GM12872 (cell line): ENCODE results near the gene PRKAB1.
A peak's percentile ranks its signal among the peaks of the same experiment; 100 is the strongest.

Experiments
- TF ChIP-seq, protein P1 (sequence below): IDR thresholded peaks from 3 replicates; pipeline ENCODE4 v1.5.1; 2011; ENCODE audit warnings: low read depth, mild to moderate bottlenecking, low read length, moderate library complexity; ENCODE audit not compliant: insufficient read depth

Gene PRKAB1

DNA sequence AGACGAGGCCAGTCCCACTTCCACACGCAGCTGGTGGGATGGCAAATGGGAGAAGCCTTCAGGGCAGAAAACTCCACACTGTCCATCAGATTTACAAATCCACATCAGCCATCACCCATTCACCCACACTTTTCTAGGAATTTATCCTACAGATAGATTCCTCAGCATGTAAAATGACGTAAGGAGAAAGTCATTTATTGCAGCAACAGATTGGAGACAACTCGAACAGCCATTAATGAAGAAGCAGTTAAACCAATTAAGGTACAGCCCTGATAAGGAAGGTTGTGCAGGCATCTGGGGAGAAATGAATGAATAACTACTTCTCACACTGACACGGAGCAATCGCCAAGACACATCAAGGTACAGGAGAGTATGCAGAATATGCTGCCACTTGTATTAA lies 26.2 kb downstream of the PRKAB1 start:
- TF ChIP-seq, protein P1, sequence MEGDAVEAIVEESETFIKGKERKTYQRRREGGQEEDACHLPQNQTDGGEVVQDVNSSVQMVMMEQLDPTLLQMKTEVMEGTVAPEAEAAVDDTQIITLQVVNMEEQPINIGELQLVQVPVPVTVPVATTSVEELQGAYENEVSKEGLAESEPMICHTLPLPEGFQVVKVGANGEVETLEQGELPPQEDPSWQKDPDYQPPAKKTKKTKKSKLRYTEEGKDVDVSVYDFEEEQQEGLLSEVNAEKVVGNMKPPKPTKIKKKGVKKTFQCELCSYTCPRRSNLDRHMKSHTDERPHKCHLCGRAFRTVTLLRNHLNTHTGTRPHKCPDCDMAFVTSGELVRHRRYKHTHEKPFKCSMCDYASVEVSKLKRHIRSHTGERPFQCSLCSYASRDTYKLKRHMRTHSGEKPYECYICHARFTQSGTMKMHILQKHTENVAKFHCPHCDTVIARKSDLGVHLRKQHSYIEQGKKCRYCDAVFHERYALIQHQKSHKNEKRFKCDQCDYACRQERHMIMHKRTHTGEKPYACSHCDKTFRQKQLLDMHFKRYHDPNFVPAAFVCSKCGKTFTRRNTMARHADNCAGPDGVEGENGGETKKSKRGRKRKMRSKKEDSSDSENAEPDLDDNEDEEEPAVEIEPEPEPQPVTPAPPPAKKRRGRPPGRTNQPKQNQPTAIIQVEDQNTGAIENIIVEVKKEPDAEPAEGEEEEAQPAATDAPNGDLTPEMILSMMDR = no peak

DNA sequence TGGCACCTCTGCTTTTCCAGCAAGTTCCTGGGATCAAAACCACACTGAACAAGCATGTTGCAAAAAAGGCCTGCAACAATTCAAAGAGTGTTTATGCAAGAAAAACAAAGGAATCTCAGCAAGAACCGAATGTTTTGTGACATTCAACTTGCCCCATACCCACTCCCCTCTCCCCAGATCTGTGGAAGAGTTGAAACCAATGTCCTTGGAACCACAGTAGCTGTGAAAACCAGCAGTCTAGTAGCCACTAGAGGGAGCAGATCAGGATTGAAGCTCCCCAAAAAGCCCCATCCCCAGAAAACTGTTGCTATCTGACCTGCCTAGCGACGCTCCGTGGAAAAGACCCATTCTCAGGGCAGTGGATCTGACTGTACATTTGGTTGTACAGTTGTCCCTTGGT lies 27.1 kb downstream of the PRKAB1 start:
- TF ChIP-seq, protein P1 = peak; percentile 60

DNA sequence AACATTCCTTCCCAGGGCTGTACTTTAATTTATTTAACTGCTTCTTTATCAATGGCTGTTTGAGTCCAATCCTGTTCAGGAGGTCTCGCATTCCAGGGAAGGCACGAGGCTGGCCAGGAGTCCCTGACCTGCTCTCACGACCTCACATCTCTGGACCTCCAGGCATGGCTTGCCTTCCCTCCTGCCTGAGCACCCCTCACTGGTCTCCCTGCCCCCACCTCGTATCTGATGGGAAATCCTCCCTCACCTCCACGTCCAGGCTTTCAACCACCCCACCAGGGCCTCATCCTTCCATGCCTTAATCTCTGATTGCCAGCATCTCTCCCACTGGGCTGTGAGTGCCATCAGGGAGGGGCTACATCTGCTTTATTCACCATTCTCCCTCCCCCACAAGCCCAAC lies 29.0 kb downstream of the PRKAB1 start:
- TF ChIP-seq, protein P1 = no peak

DNA sequence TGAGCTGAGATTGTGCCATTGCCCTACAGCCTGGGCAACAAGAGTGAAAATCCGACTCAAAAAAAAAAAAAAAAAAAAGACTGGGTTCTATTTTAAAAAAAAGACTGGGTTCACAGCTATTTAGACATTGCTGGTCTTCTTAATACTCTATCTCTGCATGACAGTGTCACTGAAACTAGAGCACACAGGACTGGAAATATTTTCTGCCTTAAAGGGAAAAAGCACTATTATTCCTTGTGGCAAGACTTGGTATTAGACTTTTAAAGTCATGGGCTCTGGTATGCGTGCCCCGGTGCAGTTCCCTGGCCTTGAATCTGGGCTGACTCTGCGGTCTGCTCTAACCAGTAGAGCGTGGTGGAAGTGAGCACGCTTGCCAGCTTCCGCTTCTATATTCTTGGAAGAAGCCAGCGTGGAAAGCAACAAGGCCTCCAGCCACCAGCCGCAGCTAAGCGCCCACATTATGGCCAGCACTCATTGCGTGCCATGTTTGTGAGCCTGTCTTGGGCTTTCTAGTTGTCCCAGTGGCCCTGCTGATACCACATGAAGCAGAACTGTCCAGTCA lies 31.3 kb downstream of the PRKAB1 start:
- TF ChIP-seq, protein P1 = no peak

DNA sequence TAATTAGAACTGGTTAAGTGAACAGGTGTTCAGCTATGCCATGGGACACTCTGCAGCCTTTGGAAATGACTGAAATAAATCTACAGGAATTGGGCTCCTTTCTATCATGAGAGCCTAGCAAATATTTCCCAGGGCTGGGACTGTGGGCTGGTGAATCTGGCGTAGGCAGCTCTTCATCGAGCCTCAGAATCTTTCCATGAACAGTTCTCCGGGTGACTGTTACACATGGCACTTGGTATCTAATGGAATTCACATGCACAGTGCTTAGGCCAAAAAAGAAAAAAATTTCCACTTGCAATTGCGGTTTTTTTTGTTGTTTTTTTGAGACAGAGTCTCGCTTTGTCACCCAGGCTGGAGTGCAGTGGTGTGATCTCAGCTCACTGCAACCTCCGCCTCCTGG lies 32.1 kb downstream of the PRKAB1 start:
- TF ChIP-seq, protein P1 = no peak

DNA sequence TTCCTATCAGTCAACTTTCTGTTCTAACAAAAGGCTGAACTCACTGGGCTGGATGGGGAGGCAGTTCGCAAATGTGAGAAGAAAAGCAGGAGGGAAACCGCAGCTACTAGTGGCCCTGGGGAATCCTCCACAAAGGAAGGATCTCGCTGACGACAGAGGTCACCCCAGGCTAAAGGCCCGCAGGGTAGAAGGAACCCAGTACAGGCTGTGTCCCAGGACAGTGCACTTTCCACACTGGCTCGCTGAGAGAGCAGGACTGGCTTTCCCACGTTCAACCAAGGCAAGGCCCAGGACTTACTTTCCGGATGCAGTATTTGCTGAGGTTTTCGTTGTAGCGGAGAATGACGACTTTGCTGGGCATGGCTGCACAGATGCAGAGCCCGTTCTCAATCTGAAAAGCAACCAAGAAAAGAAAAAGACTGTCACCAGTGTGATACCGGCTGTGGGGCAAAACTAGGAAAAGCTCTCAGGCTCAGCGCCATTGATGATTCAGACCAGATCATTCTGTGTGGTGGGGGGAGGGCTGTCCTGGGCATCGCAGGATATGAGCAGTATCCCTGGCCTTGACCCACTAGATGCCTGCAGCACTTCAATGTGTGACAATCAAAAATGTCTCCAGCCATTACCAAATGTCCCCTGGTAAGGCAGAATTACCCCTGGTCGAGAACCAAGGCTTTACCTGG lies 36.3 kb downstream of the PRKAB1 start:
- TF ChIP-seq, protein P1 = no peak

DNA sequence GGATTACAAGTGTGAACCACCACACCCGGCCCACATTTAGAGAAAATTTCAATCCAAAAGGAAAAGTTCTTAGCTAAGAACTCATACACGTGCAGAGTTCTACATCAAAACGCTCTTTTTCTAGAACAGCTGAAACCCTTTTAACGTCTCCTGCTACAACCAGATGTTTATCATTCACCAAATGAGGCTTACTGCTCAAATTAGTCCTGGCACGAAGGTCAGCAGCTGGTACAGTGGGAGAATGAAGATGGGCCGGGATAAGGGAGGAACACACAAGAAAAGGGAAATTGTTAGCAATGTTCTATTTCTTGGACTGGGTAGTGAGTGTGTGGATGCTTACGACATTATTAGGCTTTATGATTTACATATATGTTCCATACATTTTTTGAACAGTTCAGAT lies 37.2 kb downstream of the PRKAB1 start:
- TF ChIP-seq, protein P1 = no peak
